Limb (tissue), 2 donors: ENCODE results near the gene UBA7.
"Not testable (repeated sequence)": the region's sequence is repeated elsewhere in the genome, so short reads cannot be mapped to it uniquely, and the experiment has no call there.

Experiments
- DNase-seq, 2 donors: peaks; one replicate each; pipeline ENCODE4 v3.0.0-alpha.2; 2016; ENCODE audit errors: extremely low spot score in 2 of 2

The UBA7 gene

GRCh38 chr3:49813497-49814174 lies at the start of gene UBA7:
Gene UBA7 (minus strand): TSS chr3:49813953. CDS start chr3:49813787, 166 bp downstream.
- DNase-seq: peak in 1 of 2 donors; percentile 43

GRCh38 chr3:49859576-49860305 lies 46.0 kb upstream of the UBA7 start:
- DNase-seq: no peak

- peak; percentile 94 to 96 for DNase-seq
Measured at GRCh38 chr3:49856181-49857005, 42.6 kb upstream of the UBA7 start, which contains the start of gene TRAIP. Gene TRAIP (minus strand): TSS chr3:49856564. CDS start chr3:49856453, 111 bp downstream.

GRCh38 chr3:49855662-49856061 lies 41.9 kb upstream of the UBA7 start:
- no peak for DNase-seq

GRCh38 chr3:49845694-49846093 lies 31.9 kb upstream of the UBA7 start:
- DNase-seq: no peak

- DNase-seq: no peak
Measured at GRCh38 chr3:49844464-49845183, 30.9 kb upstream of the UBA7 start.

- DNase-seq: no peak
Measured at GRCh38 chr3:49842843-49843517, 29.2 kb upstream of the UBA7 start.

- no peak for DNase-seq
Measured at GRCh38 chr3:49841806-49842205, 28.1 kb upstream of the UBA7 start.

- no peak for DNase-seq
Measured at GRCh38 chr3:49841126-49841696, 27.5 kb upstream of the UBA7 start.

GRCh38 chr3:49840388-49840787 lies 26.6 kb upstream of the UBA7 start:
- DNase-seq: peak in 1 of 2 donors; percentile 24

- DNase-seq: peak; percentile 82 to 86
Measured at GRCh38 chr3:49839193-49839809, 25.5 kb upstream of the UBA7 start.

GRCh38 chr3:49831341-49831740 lies 17.6 kb upstream of the UBA7 start:
- no peak for DNase-seq

- no peak for DNase-seq
Measured at GRCh38 chr3:49826016-49826415, 12.3 kb upstream of the UBA7 start.

- DNase-seq: not testable (repeated sequence)
Measured at GRCh38 chr3:49823131-49823530, 9.4 kb upstream of the UBA7 start.

GRCh38 chr3:49812916-49813496 lies 747 bp downstream of the UBA7 start:
- no peak for DNase-seq

- DNase-seq: peak in 1 of 2 donors; percentile 42
Measured at GRCh38 chr3:49807431-49808114, 6.2 kb downstream of the UBA7 start.

GRCh38 chr3:49806850-49807249 lies 6.9 kb downstream of the UBA7 start:
- no peak for DNase-seq

GRCh38 chr3:49805897-49806701 lies 7.7 kb downstream of the UBA7 start:
- peak; percentile 88 to 92 for DNase-seq
